Astrocyte of the cerebellum (primary cell): ENCODE measurements around the gene FAM216A.
A peak's percentile ranks its signal among the peaks of the same experiment; 100 is the strongest.
"Not testable (repeated sequence)": the region's sequence is repeated elsewhere in the genome, so short reads cannot be mapped to it uniquely, and the experiment has no call there.

Experiments used
- DNase-seq: peaks from one replicate; pipeline ENCODE4 v3.0.0-alpha.2; 2011; ENCODE audit warnings: low read depth
- H3K4me3 ChIP-seq: 2 replicates; pipeline ENCODE4 v1.5.1; 2011; ENCODE audit warnings: mild to moderate bottlenecking, low read depth, low read length, moderate library complexity
- CTCF ChIP-seq: IDR thresholded peaks from 2 replicates; pipeline ENCODE4 v1.5.1; 2012; ENCODE audit warnings: low read length, low read depth, moderate library complexity, mild to moderate bottlenecking; ENCODE audit errors: missing control alignments
- in situ Hi-C: cut with HindIII; loops from 2 replicates; pipeline ENCODE4 v1.10.0; 2017; ENCODE audit warnings: low sequenced_read_pairs

FAM216A gene

GRCh38 chr12:110453569-110454296 is 14.9 kb upstream of the FAM216A start:
- H3K4me3 ChIP-seq = no peak overlapping the region
- DNase-seq = no peak
- no peak for TF ChIP-seq CTCF
- in situ Hi-C loops = no loop called here

- TF ChIP-seq CTCF = no peak
- in situ Hi-C loops = no loop called here
- no peak for DNase-seq
- H3K4me3 ChIP-seq = no peak overlapping the region
These were observed 9.9 kb upstream of the FAM216A start for GRCh38 chr12:110458756-110459155.

- DNase-seq, in situ Hi-C loops, H3K4me3 ChIP-seq: not testable (repeated sequence)
These were observed 7.5 kb upstream of the FAM216A start for GRCh38 chr12:110461189-110461588.

GRCh38 chr12:110465024-110465423 is 3.6 kb upstream of the FAM216A start:
- in situ Hi-C loops = no loop called here
- no peak for TF ChIP-seq CTCF
- DNase-seq = no peak
- no peak overlapping the region for H3K4me3 ChIP-seq

- DNase-seq, in situ Hi-C loops: not testable (repeated sequence)
These were observed 2.9 kb upstream of the FAM216A start for GRCh38 chr12:110465765-110466164.

GRCh38 chr12:110466791-110467190 is 1.9 kb upstream of the FAM216A start:
- TF ChIP-seq CTCF = no peak
- no peak overlapping the region for H3K4me3 ChIP-seq
- no peak for DNase-seq
- in situ Hi-C loops = no loop called here

More at GRCh38 chr12:110465765-110466164, 2.9 kb upstream of the FAM216A start:
- H3K4me3 ChIP-seq = not testable (repeated sequence)

- no peak for DNase-seq
- in situ Hi-C loops = no loop called here
- no peak for TF ChIP-seq CTCF
- peak overlapping the region; percentile 74 for H3K4me3 ChIP-seq
These were observed 815 bp upstream of the FAM216A start for GRCh38 chr12:110467847-110468213.

GRCh38 chr12:110475426-110475825 is 6.8 kb downstream of the FAM216A start:
- TF ChIP-seq CTCF = no peak
- in situ Hi-C loops = no loop called here
- no peak overlapping the region for H3K4me3 ChIP-seq
- no peak for DNase-seq
